HG02588 (cell line): ENCODE results near the gene S100A14.

Experiments used
- ATAC-seq: cut with Tn5 transposase; IDR thresholded peaks from one replicate; pipeline ENCODE4 v1.9.1; 2021; ENCODE audit warnings: mild to moderate bottlenecking, moderate library complexity; ENCODE audit not compliant: unreplicated experiment

The S100A14 gene

GRCh38 chr1:153639280-153639679, 23.2 kb upstream of the S100A14 start:
- ATAC-seq, result no peak

DNA sequence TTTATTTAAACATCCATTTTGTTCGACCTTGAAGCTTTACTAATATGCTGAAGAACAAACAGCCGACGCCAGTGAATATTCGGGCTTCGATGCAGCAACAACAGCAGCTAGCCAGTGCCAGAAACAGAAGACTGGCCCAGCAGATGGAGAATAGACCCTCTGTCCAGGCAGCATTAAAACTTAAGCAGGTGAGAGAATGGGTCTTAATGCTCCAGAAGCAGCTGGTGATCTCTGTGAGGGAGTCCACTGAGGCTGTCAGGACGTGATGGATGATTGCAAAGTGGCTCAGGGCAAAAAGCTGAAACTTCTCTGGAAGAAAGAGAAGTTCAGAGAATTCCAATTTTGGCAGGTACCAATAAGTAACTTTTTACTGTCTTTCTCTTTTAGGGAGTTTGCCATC, 22.1 kb upstream of the S100A14 start:
- ATAC-seq, result no peak

DNA sequence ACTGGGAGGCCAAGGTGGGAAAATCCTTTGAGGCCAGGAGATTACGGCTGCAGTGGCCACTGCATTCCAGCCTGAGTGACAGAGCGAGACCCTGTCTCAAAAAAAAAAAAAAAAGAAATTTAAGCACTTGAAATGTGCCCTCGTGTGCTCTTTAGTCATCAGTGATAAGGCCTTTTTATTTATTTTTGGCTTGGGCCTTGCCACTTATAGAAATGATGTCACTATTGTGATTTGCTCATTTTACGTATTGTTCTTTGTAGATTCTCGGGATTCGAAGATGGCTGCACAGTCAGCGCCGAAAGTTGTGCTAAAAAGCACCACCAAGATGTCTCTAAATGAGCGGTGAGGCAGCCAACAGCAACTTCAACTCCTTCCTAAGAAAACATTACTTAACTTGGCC, 20.2 kb upstream of the S100A14 start:
- no peak for ATAC-seq

- no peak for ATAC-seq
Measured at GRCh38 chr1:153635872-153636271, 19.7 kb upstream of the S100A14 start.

DNA sequence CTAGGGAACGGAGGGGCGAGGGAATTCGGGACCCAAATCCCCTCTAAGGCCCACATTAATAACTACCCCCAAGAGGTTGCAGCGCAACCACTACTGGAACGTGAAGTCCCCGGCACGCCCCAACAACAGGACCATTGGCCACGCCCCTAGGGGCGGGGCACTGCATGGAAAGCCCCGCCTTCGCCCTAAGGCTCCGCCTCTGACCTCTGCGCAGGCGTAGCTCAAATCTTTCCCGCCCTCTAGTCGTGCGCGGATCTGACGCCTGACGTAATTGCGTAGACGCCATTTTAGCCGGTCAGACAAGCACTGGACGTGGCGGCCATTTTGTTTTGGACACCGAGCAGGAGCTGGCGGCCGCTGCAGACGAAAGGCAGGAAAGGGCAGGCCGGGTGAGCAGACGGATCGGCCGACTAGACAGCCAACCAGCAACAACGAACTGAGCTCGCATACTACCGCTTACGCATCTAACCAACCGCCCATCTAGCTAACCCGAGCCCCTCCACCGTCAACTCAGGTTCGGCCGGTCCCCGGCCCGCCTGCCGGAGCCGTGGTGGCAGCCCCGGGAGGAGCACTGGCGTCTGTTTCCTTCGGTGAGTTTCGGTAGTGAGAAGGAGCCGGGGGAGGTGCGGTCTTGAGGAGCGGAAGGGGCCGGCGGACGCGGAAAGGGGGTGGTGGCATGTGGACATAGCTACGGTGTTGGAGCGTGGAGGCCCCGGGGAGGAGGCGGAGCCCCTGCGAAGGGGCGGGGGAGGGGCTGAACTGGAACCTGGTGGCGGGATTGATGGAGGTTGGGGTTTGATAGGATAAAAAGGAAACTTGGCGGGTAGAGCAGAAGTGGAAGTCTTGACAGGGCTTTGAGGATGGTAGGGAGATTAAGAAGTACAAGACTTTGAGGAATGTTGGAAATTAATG, 17.9 kb upstream of the S100A14 start, which contains the start of gene CHTOP:
Gene CHTOP, plus strand, starts transcription at position 313 of the 912 bp plus-strand sequence. CDS start 2,523 bp downstream, outside the sequence.
- ATAC-seq, result peak; percentile 83

- no peak for ATAC-seq
Measured at GRCh38 chr1:153633161-153633753, 17.1 kb upstream of the S100A14 start.

- no peak for ATAC-seq
Measured at GRCh38 chr1:153631047-153632022, 15.2 kb upstream of the S100A14 start.

DNA sequence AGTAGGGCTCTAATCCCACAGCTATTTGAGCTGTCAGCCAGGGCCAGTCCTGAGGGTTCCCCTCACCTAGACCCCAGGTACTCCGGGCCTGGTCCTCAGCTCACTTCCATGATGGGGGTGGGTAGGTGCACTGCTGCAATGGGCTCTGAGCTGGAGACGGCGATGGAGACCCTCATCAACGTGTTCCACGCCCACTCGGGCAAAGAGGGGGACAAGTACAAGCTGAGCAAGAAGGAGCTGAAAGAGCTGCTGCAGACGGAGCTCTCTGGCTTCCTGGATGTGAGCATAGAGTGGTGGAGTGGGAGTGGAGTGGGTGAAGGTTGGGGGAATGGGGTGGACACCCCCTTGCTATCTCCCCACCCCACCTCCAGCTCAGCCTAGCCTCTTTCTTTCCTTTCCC, 14.3 kb upstream of the S100A14 start:
- no peak for ATAC-seq

GRCh38 chr1:153629971-153630370, 13.8 kb upstream of the S100A14 start:
- no peak for ATAC-seq

- ATAC-seq, result no peak
Measured at GRCh38 chr1:153629343-153629665, 13.2 kb upstream of the S100A14 start.

DNA sequence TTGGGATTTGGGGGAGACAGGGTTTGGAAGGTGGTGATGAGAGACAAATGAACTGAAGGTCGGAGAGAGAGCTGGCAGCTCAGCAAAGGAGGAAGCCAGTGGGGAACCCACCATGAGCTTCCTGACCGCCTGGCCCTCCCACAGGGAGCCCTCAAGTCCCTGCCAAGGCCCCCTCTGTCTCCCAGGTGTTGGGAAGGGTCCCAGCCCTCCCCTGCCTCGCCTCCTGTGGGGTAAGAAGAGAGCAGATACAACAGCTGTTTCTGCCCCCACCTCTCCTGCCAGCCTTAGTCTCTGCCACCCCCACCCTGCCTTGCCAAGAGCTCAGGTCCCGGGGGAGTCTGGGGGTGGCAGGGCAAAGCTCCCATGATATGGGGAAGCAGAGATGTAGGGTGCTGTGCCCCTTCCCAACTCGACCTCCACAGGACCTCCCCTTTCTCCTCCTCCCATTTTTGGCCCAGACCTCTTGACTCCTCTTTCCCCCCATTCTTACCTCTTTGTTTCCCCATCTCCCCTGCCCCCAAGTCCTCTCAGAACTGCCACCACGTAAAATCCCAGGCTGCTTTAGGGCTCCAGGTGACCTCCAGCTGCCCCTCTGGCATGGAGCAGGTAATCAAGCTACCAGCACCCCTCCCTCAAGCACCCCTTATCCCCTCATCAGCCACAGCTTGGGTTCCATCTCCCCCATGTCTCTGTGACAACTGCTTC, 12.7 kb upstream of the S100A14 start:
- ATAC-seq, result no peak

- no peak for ATAC-seq
Measured at GRCh38 chr1:153627715-153628626, 11.8 kb upstream of the S100A14 start, which contains the start of gene S100A1. Gene S100A1, plus strand, starts transcription at chr1:153628434. Its CDS starts 2,088 bp downstream, at chr1:153630522.

DNA sequence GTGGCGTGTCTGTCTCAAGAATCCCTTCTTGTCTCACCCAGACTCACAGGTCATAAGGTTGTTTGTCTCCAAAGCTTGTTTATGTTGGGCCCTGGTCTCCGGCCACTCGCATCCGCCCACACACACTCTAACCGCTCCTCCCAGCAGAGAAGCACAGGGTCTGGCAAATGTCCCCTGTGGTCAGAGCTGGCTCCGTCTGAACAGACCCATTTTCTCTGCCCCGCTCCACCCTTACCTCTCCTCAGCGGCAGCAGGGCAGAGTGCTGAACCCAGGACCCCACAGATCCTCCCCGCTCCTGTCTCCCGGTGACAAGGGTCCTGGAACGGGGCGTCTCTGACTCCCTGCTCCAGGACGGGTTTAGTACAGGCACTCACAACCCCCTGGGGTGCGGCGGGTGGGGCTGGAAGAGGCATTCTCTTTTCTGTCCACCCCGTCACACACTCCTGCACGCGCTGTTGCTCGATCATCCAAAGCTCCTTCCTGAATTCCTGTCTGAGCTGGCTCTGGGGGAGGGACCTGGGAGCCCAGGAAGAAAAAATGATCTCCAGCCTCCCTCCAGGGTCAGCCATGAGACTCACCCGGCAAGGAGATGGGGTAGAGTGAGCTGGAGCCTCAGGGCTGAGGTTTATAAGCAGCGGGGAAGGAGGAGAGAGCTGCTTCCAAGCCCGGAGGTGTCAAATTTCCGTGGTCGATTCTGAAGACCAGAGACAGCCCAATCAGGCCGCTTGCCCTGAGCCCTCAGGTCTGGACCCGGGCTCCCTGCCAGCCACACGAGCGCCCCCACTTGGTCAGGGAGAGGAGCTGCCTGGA, 11.0 kb upstream of the S100A14 start, which contains the start of gene S100A13:
Gene S100A13, minus strand, starts transcription at position 602 of the 811 bp plus-strand sequence. CDS start 1,033 bp downstream, outside the sequence.
- no peak for ATAC-seq

GRCh38 chr1:153626477-153626903, 10.4 kb upstream of the S100A14 start:
- no peak for ATAC-seq

- ATAC-seq, result no peak
Measured at GRCh38 chr1:153624965-153625611, 9.0 kb upstream of the S100A14 start.

DNA sequence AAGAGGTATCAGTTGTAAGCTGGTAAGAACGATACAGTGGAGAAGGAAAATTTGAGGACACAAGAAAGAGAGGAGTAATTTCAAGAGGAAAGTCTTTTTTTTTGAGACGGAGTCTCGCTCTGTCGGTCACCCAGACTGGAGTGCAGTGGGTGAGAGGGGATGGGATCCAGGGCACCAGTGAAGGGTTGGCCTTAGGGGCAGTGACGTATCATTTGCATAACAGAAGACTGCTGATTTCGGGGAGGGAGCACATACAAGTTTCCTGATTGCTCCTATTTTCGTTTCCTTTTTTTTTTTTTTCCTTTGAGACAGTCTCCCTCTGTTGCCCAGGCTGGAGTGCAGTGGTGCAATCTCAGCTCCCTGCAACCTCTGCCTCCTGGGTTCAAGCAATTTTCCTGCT, 7.0 kb upstream of the S100A14 start:
- ATAC-seq, result no peak

- no peak for ATAC-seq
Measured at GRCh38 chr1:153619171-153619570, 3.0 kb upstream of the S100A14 start.

- no peak for ATAC-seq
Measured at GRCh38 chr1:153617663-153618062, 1.5 kb upstream of the S100A14 start.
